Measurements from ENCODE around the gene FAR1. TPM values are rescaled to one million over a fixed set of nuclear protein-coding genes. Genes with fewer than 3 reads are reported as not detected.

The FAR1 gene
- total RNA-seq, 4 donors from 2014 or later: 37.5 to 61.5 (median 38.8) TPM

- peak overlapping the region; percentile 82 to 93 (median 90) for H3K27ac ChIP-seq
- no peaks in the 10 kb centered on the region for H3K9me3 ChIP-seq
- no peak for ATAC-seq
- no peaks in the 10 kb centered on the region for H3K36me3 ChIP-seq
- 50 to 65% methylated on average over 14 to 17 of the region's 18 CpGs for WGBS, 2 donors (ENCODE audit: low coverage in 1 of 2)
- H3K4me1 ChIP-seq: peaks cover 0 to 34% (median 9%) of the 10 kb centered on the region in 3 donors
- H3K4me3 ChIP-seq: peak overlapping the region; percentile 92 to 95
- no peak for TF ChIP-seq POLR2A (IDR thresholded peaks at IDR 0.05)
- no peak for TF ChIP-seq EP300 (IDR thresholded peaks at IDR 0.05)
- TF ChIP-seq CTCF (IDR thresholded peaks at IDR 0.05): no peak
- no peak for TF ChIP-seq POLR2AphosphoS5 (IDR thresholded peaks at IDR 0.05)
- no peaks in the 10 kb centered on the region for H3K27me3 ChIP-seq
Measured at GRCh38 chr11:13669544-13670488, 1.3 kb downstream of the FAR1 start.

- no peak overlapping the region for H3K4me3 ChIP-seq
- H3K27ac ChIP-seq: no peak overlapping the region
- 95 to 100% methylated on average over 1 of the region's 1 CpG for WGBS, 2 donors (ENCODE audit: low coverage in 1 of 2)
- H3K9me3 ChIP-seq: no peaks in the 10 kb centered on the region
- peaks cover 0 to 55% (median 9%) of the 10 kb centered on the region in 3 donors for H3K4me1 ChIP-seq
- no peak for TF ChIP-seq POLR2A (IDR thresholded peaks at IDR 0.05)
- TF ChIP-seq EP300 (IDR thresholded peaks at IDR 0.05): no peak
- no peak for TF ChIP-seq CTCF (IDR thresholded peaks at IDR 0.05)
- no peak for TF ChIP-seq POLR2AphosphoS5 (IDR thresholded peaks at IDR 0.05)
- H3K27me3 ChIP-seq: no peaks in the 10 kb centered on the region
- no peak for ATAC-seq
- no peaks in the 10 kb centered on the region for H3K36me3 ChIP-seq
Measured at GRCh38 chr11:13672576-13673210, 4.2 kb downstream of the FAR1 start.

- no peak for ATAC-seq
- no peak for TF ChIP-seq EP300 (IDR thresholded peaks at IDR 0.05)
- no peak for TF ChIP-seq CTCF (IDR thresholded peaks at IDR 0.05)
- no peak for TF ChIP-seq POLR2AphosphoS5 (IDR thresholded peaks at IDR 0.05)
- no peak for TF ChIP-seq POLR2A (IDR thresholded peaks at IDR 0.05)
- no peak overlapping the region for H3K4me3 ChIP-seq
- no peaks in the 10 kb centered on the region for H3K9me3 ChIP-seq
- 80 to 86% methylated on average over 6 of the region's 6 CpGs for WGBS, 2 donors (ENCODE audit: low coverage in 1 of 2)
- no peaks in the 10 kb centered on the region for H3K36me3 ChIP-seq
- H3K27me3 ChIP-seq: no peaks in the 10 kb centered on the region
- H3K4me1 ChIP-seq: peaks cover 0 to 59% (median 3%) of the 10 kb centered on the region in 3 donors
- H3K27ac ChIP-seq: no peak overlapping the region
Measured at GRCh38 chr11:13674799-13675509, 6.5 kb downstream of the FAR1 start.

GRCh38 chr11:13676576-13676975 lies 8.1 kb downstream of the FAR1 start:
- Histone ChIP-seq H3K27ac (no peak overlapping the region), H3K36me3 (no peaks in the 10 kb centered on the region), H3K4me1 (peaks cover 0 to 61% (median 0%) of the 10 kb centered on the region in 3 donors), H3K9me3 (no peaks in the 10 kb centered on the region), H3K27me3 (no peaks in the 10 kb centered on the region), H3K4me3 (no peak overlapping the region)
- WGBS, 2 donors (ENCODE audit: low coverage in 1 of 2): 73 to 100% methylated on average over 1 of the region's 1 CpG
- no peak for ATAC-seq
- TF ChIP-seq EP300 (IDR thresholded peaks at IDR 0.05) (no peak), POLR2A (IDR thresholded peaks at IDR 0.05) (no peak), POLR2AphosphoS5 (IDR thresholded peaks at IDR 0.05) (no peak), CTCF (IDR thresholded peaks at IDR 0.05) (no peak)

All from gastroesophageal sphincter (tissue), 4 donors.